HG02588 (cell line): Measurements from ENCODE around the gene EPHA1.
"Not testable (repeated sequence)": the region's sequence is repeated elsewhere in the genome, so short reads cannot be mapped to it uniquely, and the experiment has no call there.

Experiments used
- ATAC-seq: cut with Tn5 transposase; IDR thresholded peaks from one replicate; pipeline ENCODE4 v1.9.1; 2021; ENCODE audit warnings: mild to moderate bottlenecking, moderate library complexity; ENCODE audit not compliant: unreplicated experiment

EPHA1 gene

GRCh38 chr7:143406002-143406357 is 2.7 kb downstream of the EPHA1 start:
- no peak for ATAC-seq

GRCh38 chr7:143405173-143406001 is 3.3 kb downstream of the EPHA1 start:
- ATAC-seq = no peak

- not testable (repeated sequence) for ATAC-seq
Observed at GRCh38 chr7:143402233-143402632, 6.4 kb downstream of the EPHA1 start.

GRCh38 chr7:143401265-143401664 is 7.4 kb downstream of the EPHA1 start:
- ATAC-seq = no peak

GRCh38 chr7:143399642-143400041 is 9.0 kb downstream of the EPHA1 start:
- ATAC-seq = no peak

- ATAC-seq = no peak
Observed at GRCh38 chr7:143399151-143399550, 9.5 kb downstream of the EPHA1 start.

GRCh38 chr7:143398616-143399015 is 10.0 kb downstream of the EPHA1 start:
- no peak for ATAC-seq

GRCh38 chr7:143397710-143398530 is 10.7 kb downstream of the EPHA1 start:
- ATAC-seq = no peak

- no peak for ATAC-seq
Observed at GRCh38 chr7:143396625-143397556, 11.8 kb downstream of the EPHA1 start.

- no peak for ATAC-seq
Observed at GRCh38 chr7:143396182-143396581, 12.5 kb downstream of the EPHA1 start.

GRCh38 chr7:143395187-143396149 is 13.2 kb downstream of the EPHA1 start:
- ATAC-seq = no peak

- ATAC-seq = no peak
Observed at GRCh38 chr7:143394777-143395176, 13.9 kb downstream of the EPHA1 start.

- ATAC-seq = no peak
Observed at GRCh38 chr7:143394068-143394467, 14.6 kb downstream of the EPHA1 start.

- ATAC-seq = no peak
Observed at GRCh38 chr7:143393267-143394041, 15.2 kb downstream of the EPHA1 start.

GRCh38 chr7:143392875-143393266 is 15.8 kb downstream of the EPHA1 start:
- ATAC-seq = no peak

GRCh38 chr7:143392427-143392826 is 16.2 kb downstream of the EPHA1 start:
- ATAC-seq = not testable (repeated sequence)

GRCh38 chr7:143391462-143392404 is 16.9 kb downstream of the EPHA1 start:
- no peak for ATAC-seq

GRCh38 chr7:143390773-143391317 is 17.8 kb downstream of the EPHA1 start:
- no peak for ATAC-seq
